Astrocyte (in vitro differentiated cells and primary cell): Measurements from ENCODE around the gene HYAL2. TPM values are rescaled to one million over a fixed set of nuclear protein-coding genes. Genes with fewer than 3 reads are reported as not detected.

ENCODE experiments used
- DNase-seq: peaks from one replicate; pipeline ENCODE4 v3.0.0-alpha.2; 2010; ENCODE audit warnings: low read depth
- FAIRE-seq: peaks from 2 replicates; lab custom pipeline; 2011; peaks lifted over from hg19 to GRCh38; lab: Jason Lieb, UNC
- H2AFZ ChIP-seq: 2 replicates; pipeline ENCODE4 v1.6.0; 2012; ENCODE audit warnings: low read depth, low read length, inconsistent platforms
- H3K27ac ChIP-seq: 2 replicates; pipeline ENCODE4 v1.5.1; 2011; ENCODE audit warnings: low read depth, low read length, inconsistent platforms
- H3K27me3 ChIP-seq: 2 replicates; pipeline ENCODE4 v1.6.0; 2011; ENCODE audit warnings: low read length, inconsistent platforms; ENCODE audit not compliant: insufficient read depth
- H3K36me3 ChIP-seq: 2 replicates; pipeline ENCODE4 v1.5.1; 2011; ENCODE audit warnings: low read length, inconsistent platforms; ENCODE audit not compliant: insufficient read depth
- H3K4me1 ChIP-seq: 2 replicates; pipeline ENCODE4 v1.5.1; 2011; ENCODE audit warnings: low read length, inconsistent platforms; ENCODE audit not compliant: insufficient read depth
- H3K4me2 ChIP-seq: 2 replicates; pipeline ENCODE4 v1.6.0; 2012; ENCODE audit warnings: low read length, inconsistent platforms
- H3K4me3 ChIP-seq: 2 replicates; pipeline ENCODE4 v1.5.1; 2011; ENCODE audit warnings: low read depth, mild to moderate bottlenecking, low read length, inconsistent platforms; ENCODE audit not compliant: insufficient read depth
- H3K79me2 ChIP-seq: 2 replicates; pipeline ENCODE4 v1.6.0; 2012; ENCODE audit warnings: mild to moderate bottlenecking, low read length, inconsistent platforms; ENCODE audit not compliant: insufficient read depth
- H3K9ac ChIP-seq: 2 replicates; pipeline ENCODE4 v1.6.0; 2012; ENCODE audit warnings: mild to moderate bottlenecking, low read length, inconsistent platforms
- H3K9me3 ChIP-seq: 2 replicates; pipeline ENCODE4 v1.5.1; 2012; ENCODE audit warnings: low read depth, mild to moderate bottlenecking, low read length, inconsistent platforms; ENCODE audit not compliant: insufficient read depth
- H4K20me1 ChIP-seq: 2 replicates; pipeline ENCODE4 v1.6.0; 2012; ENCODE audit warnings: low read length, inconsistent platforms; ENCODE audit not compliant: insufficient read depth
- H3K27ac Mint-ChIP-seq: one replicate; pipeline ENCODE4 v1.8.0; 2021; ENCODE audit warnings: mild to moderate bottlenecking, mixed read lengths; ENCODE audit not compliant: unreplicated experiment
- H3K27me3 Mint-ChIP-seq: one replicate; pipeline ENCODE4 v1.8.0; 2021; ENCODE audit warnings: low read depth, mixed read lengths; ENCODE audit not compliant: unreplicated experiment
- H3K36me3 Mint-ChIP-seq: one replicate; pipeline ENCODE4 v1.8.0; 2021; ENCODE audit warnings: low read depth, mixed read lengths; ENCODE audit not compliant: unreplicated experiment
- H3K4me1 Mint-ChIP-seq: one replicate; pipeline ENCODE4 v1.8.0; 2021; ENCODE audit warnings: low read depth, mixed read lengths; ENCODE audit not compliant: unreplicated experiment
- H3K4me3 Mint-ChIP-seq: one replicate; pipeline ENCODE4 v1.8.0; 2021; ENCODE audit warnings: mild to moderate bottlenecking, moderate library complexity, mixed read lengths; ENCODE audit not compliant: unreplicated experiment
- H3K9me3 Mint-ChIP-seq: one replicate; pipeline ENCODE4 v1.8.0; 2021; ENCODE audit warnings: mild to moderate bottlenecking, mixed read lengths; ENCODE audit not compliant: unreplicated experiment
- CTCF ChIP-seq: IDR thresholded peaks from 2 replicates; pipeline ENCODE4 v1.5.1; 2011; ENCODE audit warnings: low read depth, mild to moderate bottlenecking, inconsistent platforms, low read length, moderate library complexity; ENCODE audit not compliant: insufficient read depth
- EZH2 ChIP-seq: IDR thresholded peaks from 2 replicates; pipeline ENCODE4 v1.6.1; 2012; ENCODE audit warnings: mild to moderate bottlenecking, low read length, inconsistent platforms; ENCODE audit not compliant: insufficient read depth
- total RNA-seq: library from RNA; stranded (reverse); gene quantifications from 2 replicates; pipeline ENCODE4 v1.2.1, GENCODE V29; 2021

HYAL2 gene
- total RNA-seq, 1 donor from 2014 or later: 42.9 TPM

GRCh38 chr3:50278880-50279224 is 43.7 kb downstream of the HYAL2 start, which contains the start of gene LSMEM2:
LSMEM2 (plus strand) TSS chr3:50279087; CDS start chr3:50279114, 27 bp downstream.
- Histone ChIP-seq H3K27ac (no peak within 1 kb of the TSS), H2AFZ (no peak within 1 kb of the TSS), H3K4me2 (no peak within 1 kb of the TSS), H3K9me3 (no peaks in the 10 kb centered on the region), H3K9ac (no peak within 1 kb of the TSS), H3K4me3 (no peak within 1 kb of the TSS), H3K4me1 (no peaks in the 10 kb centered on the region), H3K27me3 (peaks cover 19% of the 10 kb centered on the region), H3K36me3 (no peaks in the 10 kb centered on the region), H4K20me1 (peaks cover 3% of the 10 kb centered on the region), H3K79me2 (no peaks in the 10 kb centered on the region)
- FAIRE-seq: no peak
- Mint-ChIP-seq H3K36me3 (peaks cover 6% of the 10 kb centered on the region), H3K4me3 (no peak within 1 kb of the TSS), H3K27me3 (peaks cover 19% of the 10 kb centered on the region), H3K27ac (no peak within 1 kb of the TSS), H3K9me3 (no peaks in the 10 kb centered on the region), H3K4me1 (peaks cover 2% of the 10 kb centered on the region)
- no peak for DNase-seq
- TF ChIP-seq EZH2 (no peak), CTCF (no peak)

- Histone ChIP-seq H2AFZ (no peak overlapping the region), H3K9me3 (no peaks in the 10 kb centered on the region), H3K4me2 (no peak overlapping the region), H3K9ac (no peak overlapping the region), H3K36me3 (no peaks in the 10 kb centered on the region), H3K79me2 (no peaks in the 10 kb centered on the region), H4K20me1 (peaks cover 3% of the 10 kb centered on the region), H3K4me3 (no peak overlapping the region), H3K27ac (no peak overlapping the region), H3K4me1 (no peaks in the 10 kb centered on the region), H3K27me3 (peaks cover 25% of the 10 kb centered on the region)
- H3K27me3 Mint-ChIP-seq: peaks cover 19% of the 10 kb centered on the region
- no peak for TF ChIP-seq CTCF
- TF ChIP-seq EZH2: no peak
- no peak for FAIRE-seq
- peaks cover 2% of the 10 kb centered on the region for H3K4me1 Mint-ChIP-seq
- no peaks in the 10 kb centered on the region for H3K9me3 Mint-ChIP-seq
- DNase-seq: no peak
- H3K36me3 Mint-ChIP-seq: peaks cover 6% of the 10 kb centered on the region
- H3K27ac Mint-ChIP-seq: no peak overlapping the region
- H3K4me3 Mint-ChIP-seq: no peak overlapping the region
Observed at GRCh38 chr3:50278123-50278879, 44.2 kb downstream of the HYAL2 start.

- no peak for TF ChIP-seq CTCF
- TF ChIP-seq EZH2: no peak
- Histone ChIP-seq H3K4me1 (no peaks in the 10 kb centered on the region), H3K4me3 (no peak overlapping the region), H3K27ac (no peak overlapping the region), H3K9me3 (no peaks in the 10 kb centered on the region), H3K27me3 (peaks cover 27% of the 10 kb centered on the region), H2AFZ (no peak overlapping the region), H3K4me2 (no peak overlapping the region), H3K79me2 (no peaks in the 10 kb centered on the region), H4K20me1 (peaks cover 3% of the 10 kb centered on the region), H3K36me3 (no peaks in the 10 kb centered on the region), H3K9ac (no peak overlapping the region)
- DNase-seq (no peak), FAIRE-seq (no peak)
- H3K27ac Mint-ChIP-seq: no peak overlapping the region
- H3K9me3 Mint-ChIP-seq: no peaks in the 10 kb centered on the region
- peaks cover 5% of the 10 kb centered on the region for H3K4me1 Mint-ChIP-seq
- H3K27me3 Mint-ChIP-seq: peaks cover 22% of the 10 kb centered on the region
- no peak overlapping the region for H3K4me3 Mint-ChIP-seq
- H3K36me3 Mint-ChIP-seq: peaks cover 8% of the 10 kb centered on the region
Observed at GRCh38 chr3:50276762-50277101, 45.8 kb downstream of the HYAL2 start.
